WTC11 (cell line): ENCODE data around the gene RITA1. TPM values are rescaled to one million over a fixed set of nuclear protein-coding genes. Genes with fewer than 3 reads are reported as not detected.

Experiments
- ATAC-seq: fragments of 200-7000 bp; cut with Tn5 transposase; 2 replicates; pipeline ENCODE4 v1.10.0; 2021; ENCODE audit warnings: mild to moderate bottlenecking, moderate library complexity
- CTCF ChIA-PET: fragments of 300-600 bp; sonication (Branson Sonifier 250); formaldehyde crosslinking; loops from one replicate; lab custom pipeline; 2021; ENCODE audit warnings: antibody characterized with exemption; lab: Charles Lee
- POLR2A ChIA-PET: fragments of 350-600 bp; sonication (Branson Sonifier 250); formaldehyde crosslinking; loops from one replicate; lab custom pipeline; 2021; ENCODE audit warnings: antibody characterized with exemption; lab: Charles Lee
- DNase-seq: peaks from one replicate; pipeline ENCODE4 v3.0.0; 2021; ENCODE audit warnings: low spot score
- H3K27ac Mint-ChIP-seq: 2 replicates; pipeline ENCODE4 v1.8.0; 2021; ENCODE audit warnings: mixed read lengths
- H3K27me3 Mint-ChIP-seq: 2 replicates; pipeline ENCODE4 v1.8.0; 2021; ENCODE audit warnings: low read depth, mild to moderate bottlenecking, moderate library complexity, mixed read lengths
- H3K36me3 Mint-ChIP-seq: 2 replicates; pipeline ENCODE4 v1.8.0; 2021; ENCODE audit warnings: mixed read lengths
- H3K4me1 Mint-ChIP-seq: 2 replicates; pipeline ENCODE4 v1.8.0; 2022; ENCODE audit warnings: mixed read lengths
- H3K4me3 Mint-ChIP-seq: 2 replicates; pipeline ENCODE4 v1.8.0; 2021; ENCODE audit warnings: mild to moderate bottlenecking, moderate library complexity, mixed read lengths
- H3K9me3 Mint-ChIP-seq: 2 replicates; pipeline ENCODE4 v1.8.0; 2021; ENCODE audit warnings: mixed read lengths
- ATF1 ChIP-seq: sonication (generic); formaldehyde crosslinking; IDR thresholded peaks from 2 replicates; pipeline ENCODE4 v1.8.1; 2023; ENCODE audit warnings: mild to moderate bottlenecking, moderate library complexity, missing genetic modification reagents
- CBFB ChIP-seq: sonication (generic); formaldehyde crosslinking; IDR thresholded peaks from 2 replicates; pipeline ENCODE4 v1.8.1; 2022; ENCODE audit warnings: mild to moderate bottlenecking, low read depth, missing genetic modification reagents
- CREM ChIP-seq: sonication (generic); formaldehyde crosslinking; IDR thresholded peaks from 2 replicates; pipeline ENCODE4 v1.8.1; 2022; ENCODE audit warnings: mild to moderate bottlenecking, missing genetic modification reagents, moderate library complexity
- ETV6 ChIP-seq: sonication (generic); formaldehyde crosslinking; IDR thresholded peaks from 2 replicates; pipeline ENCODE4 v1.8.1; 2022; ENCODE audit warnings: mild to moderate bottlenecking, missing genetic modification reagents
- JUN ChIP-seq: sonication (generic); formaldehyde crosslinking; IDR thresholded peaks from 2 replicates; pipeline ENCODE4 v1.8.0; 2023; ENCODE audit warnings: mild to moderate bottlenecking, missing genetic modification reagents
- KAT7 ChIP-seq: sonication (generic); formaldehyde crosslinking; IDR thresholded peaks from 2 replicates; pipeline ENCODE4 v1.8.1; 2023; ENCODE audit warnings: missing genetic modification reagents, mild to moderate bottlenecking, borderline replicate concordance
- NFE2L1 ChIP-seq: sonication (generic); formaldehyde crosslinking; IDR thresholded peaks from 2 replicates; pipeline ENCODE4 v1.8.1; 2023; ENCODE audit warnings: missing genetic modification reagents
- NR2C2 ChIP-seq: sonication (generic); formaldehyde crosslinking; IDR thresholded peaks from 2 replicates; pipeline ENCODE4 v1.8.0; 2022; ENCODE audit warnings: mild to moderate bottlenecking, missing genetic modification reagents
- PRRX2 ChIP-seq: fragments of 250-450 bp; sonication (Bioruptor Pico); IDR thresholded peaks from 2 replicates; pipeline ENCODE4 v1.8.0; 2021; ENCODE audit warnings: mild to moderate bottlenecking
- SOX15 ChIP-seq: fragments of 250-450 bp; sonication (Bioruptor Pico); IDR thresholded peaks from 2 replicates; pipeline ENCODE4 v1.9.0; 2021; ENCODE audit warnings: mild to moderate bottlenecking
- TEAD4 ChIP-seq: sonication (generic); formaldehyde crosslinking; IDR thresholded peaks from 2 replicates; pipeline ENCODE4 v1.8.0; 2022; ENCODE audit warnings: mild to moderate bottlenecking, missing genetic modification reagents
- ZNF396 ChIP-seq: fragments of 250-450 bp; sonication (Bioruptor Pico); IDR thresholded peaks from 2 replicates; pipeline ENCODE4 v1.8.0; 2021; ENCODE audit warnings: mild to moderate bottlenecking, moderate library complexity, borderline replicate concordance
- total RNA-seq: library from RNA; stranded (reverse); gene quantifications from 3 replicates; pipeline ENCODE4 v1.2.3, GENCODE V29; 2021
- TF ChIP-seq, protein P1 (sequence below): sonication (generic); formaldehyde crosslinking; IDR thresholded peaks from 2 replicates; pipeline ENCODE4 v1.8.0; 2022; ENCODE audit warnings: mild to moderate bottlenecking, missing genetic modification reagents
- TF ChIP-seq, protein P2 (sequence below): sonication (generic); formaldehyde crosslinking; IDR thresholded peaks from 2 replicates; pipeline ENCODE4 v1.8.0; 2022; ENCODE audit warnings: mild to moderate bottlenecking, missing genetic modification reagents
- TF ChIP-seq, protein P3 (sequence below): sonication (generic); formaldehyde crosslinking; IDR thresholded peaks from 2 replicates; pipeline ENCODE4 v1.8.1; 2023; ENCODE audit warnings: mild to moderate bottlenecking, missing genetic modification reagents, borderline replicate concordance
- TF ChIP-seq, protein P4 (sequence below): fragments of 250-450 bp; sonication (Bioruptor Pico); IDR thresholded peaks from 2 replicates; pipeline ENCODE4 v1.9.0; 2021; ENCODE audit warnings: mild to moderate bottlenecking, borderline replicate concordance
- TF ChIP-seq, protein P5 (sequence below): sonication (generic); formaldehyde crosslinking; IDR thresholded peaks from 2 replicates; pipeline ENCODE4 v1.8.1; 2022; ENCODE audit warnings: low read depth, missing genetic modification reagents, borderline replicate concordance
- TF ChIP-seq, protein P6 (sequence below): sonication (generic); formaldehyde crosslinking; IDR thresholded peaks from 2 replicates; pipeline ENCODE4 v1.8.1; 2023; ENCODE audit warnings: mild to moderate bottlenecking, missing genetic modification reagents
- TF ChIP-seq, protein P7 (sequence below): sonication (generic); formaldehyde crosslinking; IDR thresholded peaks from 2 replicates; pipeline ENCODE4 v1.8.0; 2022; ENCODE audit warnings: mild to moderate bottlenecking, missing genetic modification reagents

Gene RITA1
- total RNA-seq, 1 experiment from 2014 or later: 29.3 TPM

DNA sequence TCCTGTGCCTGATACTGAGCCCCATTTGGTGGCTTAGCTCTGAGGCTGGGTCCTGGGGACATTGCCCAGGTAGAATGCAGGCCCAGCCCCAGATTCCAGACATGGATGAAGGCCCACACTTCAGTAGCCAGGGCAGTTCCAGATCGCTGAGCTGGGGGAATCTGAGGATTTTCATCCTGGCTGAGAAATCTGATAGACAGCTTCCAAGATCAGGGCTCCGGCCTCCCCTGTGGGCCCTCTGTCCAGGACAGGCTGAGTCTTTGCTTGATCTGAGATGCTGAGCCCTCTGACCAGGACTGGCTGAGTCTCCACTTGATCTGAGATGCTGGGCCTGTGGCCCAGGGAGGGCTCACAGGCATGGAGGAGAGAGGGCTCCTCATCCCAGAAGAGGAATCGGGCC lies 46.7 kb upstream of the RITA1 start:
- Mint-ChIP-seq H3K27ac (no peak overlapping the region), H3K4me1 (peaks cover 15% of the 10 kb centered on the region)
- DNase-seq: no peak
- no peak for TF ChIP-seq ATF1 (CRISPR knock-in tag)
- no peak for TF ChIP-seq KAT7
- no peak for TF ChIP-seq JUN (CRISPR knock-in tag)
- no peak for TF ChIP-seq NR2C2
- TF ChIP-seq, protein P1, sequence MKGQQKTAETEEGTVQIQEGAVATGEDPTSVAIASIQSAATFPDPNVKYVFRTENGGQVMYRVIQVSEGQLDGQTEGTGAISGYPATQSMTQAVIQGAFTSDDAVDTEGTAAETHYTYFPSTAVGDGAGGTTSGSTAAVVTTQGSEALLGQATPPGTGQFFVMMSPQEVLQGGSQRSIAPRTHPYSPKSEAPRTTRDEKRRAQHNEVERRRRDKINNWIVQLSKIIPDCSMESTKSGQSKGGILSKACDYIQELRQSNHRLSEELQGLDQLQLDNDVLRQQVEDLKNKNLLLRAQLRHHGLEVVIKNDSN (CRISPR knock-in tag): no peak
- no peak for TF ChIP-seq CBFB
- no peak for TF ChIP-seq ZNF396
- TF ChIP-seq SOX15: no peak
- TF ChIP-seq, protein P2, sequence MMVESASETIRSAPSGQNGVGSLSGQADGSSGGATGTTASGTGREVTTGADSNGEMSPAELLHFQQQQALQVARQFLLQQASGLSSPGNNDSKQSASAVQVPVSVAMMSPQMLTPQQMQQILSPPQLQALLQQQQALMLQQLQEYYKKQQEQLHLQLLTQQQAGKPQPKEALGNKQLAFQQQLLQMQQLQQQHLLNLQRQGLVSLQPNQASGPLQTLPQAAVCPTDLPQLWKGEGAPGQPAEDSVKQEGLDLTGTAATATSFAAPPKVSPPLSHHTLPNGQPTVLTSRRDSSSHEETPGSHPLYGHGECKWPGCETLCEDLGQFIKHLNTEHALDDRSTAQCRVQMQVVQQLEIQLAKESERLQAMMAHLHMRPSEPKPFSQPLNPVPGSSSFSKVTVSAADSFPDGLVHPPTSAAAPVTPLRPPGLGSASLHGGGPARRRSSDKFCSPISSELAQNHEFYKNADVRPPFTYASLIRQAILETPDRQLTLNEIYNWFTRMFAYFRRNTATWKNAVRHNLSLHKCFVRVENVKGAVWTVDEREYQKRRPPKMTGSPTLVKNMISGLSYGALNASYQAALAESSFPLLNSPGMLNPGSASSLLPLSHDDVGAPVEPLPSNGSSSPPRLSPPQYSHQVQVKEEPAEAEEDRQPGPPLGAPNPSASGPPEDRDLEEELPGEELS (CRISPR knock-in tag): no peak
- TF ChIP-seq, all 79 proteins: peak for 0
- POLR2A ChIA-PET: interaction anchor here (1.3 kb wide), 1 partner anchor 14 kb away, joined by 3 read pairs; no protein-coding TSS in a partner anchor
- peaks cover 26% of the 10 kb centered on the region for H3K27me3 Mint-ChIP-seq
- no peak overlapping the region for H3K4me3 Mint-ChIP-seq
- no peaks in the 10 kb centered on the region for H3K9me3 Mint-ChIP-seq
- no peaks in the 10 kb centered on the region for H3K36me3 Mint-ChIP-seq
- no peak for ATAC-seq
- CTCF ChIA-PET: interaction anchor here (0.6 to 1.6 kb wide), 5 partner anchors 10 to 323 kb away, joined by 3 to 5 read pairs (median 3); partner anchors contain the start of gene CFAP73

DNA sequence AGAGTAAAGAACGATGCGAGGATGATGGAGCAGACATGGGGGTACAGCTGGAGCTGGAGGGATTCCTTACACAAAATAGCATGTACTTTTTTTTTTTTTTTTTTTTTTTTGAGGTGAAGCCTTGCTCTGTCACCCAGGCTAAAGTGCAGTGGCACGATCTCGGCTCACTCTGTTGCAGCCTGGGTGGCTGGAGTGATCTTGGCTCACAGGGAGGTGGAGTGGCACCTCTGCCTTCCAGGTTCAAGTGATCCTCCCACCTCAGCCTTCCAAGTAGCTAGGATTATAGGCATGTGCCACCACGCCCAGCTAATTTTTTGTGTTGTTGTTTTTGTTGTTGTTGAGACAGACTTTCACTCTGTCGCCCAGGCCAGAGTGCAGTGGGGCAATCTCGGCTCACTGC lies 44.8 kb upstream of the RITA1 start:
- DNase-seq (no peak), ATAC-seq (no peak)
- no peaks in the 10 kb centered on the region for H3K9me3 Mint-ChIP-seq
- H3K36me3 Mint-ChIP-seq: no peaks in the 10 kb centered on the region
- no peak overlapping the region; the same call in 1 of the 2 replicates for H3K27ac Mint-ChIP-seq
- H3K27me3 Mint-ChIP-seq: peaks cover 10% of the 10 kb centered on the region
- ChIA-PET CTCF (interaction anchor here (0.6 to 1.3 kb wide), 2 partner anchors 9 to 12 kb away, joined by 4 to 7 read pairs; partner anchors contain the start of gene CFAP73), POLR2A (interaction anchor here (0.6 kb wide), 1 partner anchor 158 kb away, joined by 4 read pairs; no protein-coding TSS in a partner anchor)
- peaks cover 16% of the 10 kb centered on the region for H3K4me1 Mint-ChIP-seq
- H3K4me3 Mint-ChIP-seq: no peak overlapping the region
- TF ChIP-seq CREM (CRISPR knock-in tag): no peak
- TF ChIP-seq, protein P1 (CRISPR knock-in tag): no peak
- TF ChIP-seq, protein P3, sequence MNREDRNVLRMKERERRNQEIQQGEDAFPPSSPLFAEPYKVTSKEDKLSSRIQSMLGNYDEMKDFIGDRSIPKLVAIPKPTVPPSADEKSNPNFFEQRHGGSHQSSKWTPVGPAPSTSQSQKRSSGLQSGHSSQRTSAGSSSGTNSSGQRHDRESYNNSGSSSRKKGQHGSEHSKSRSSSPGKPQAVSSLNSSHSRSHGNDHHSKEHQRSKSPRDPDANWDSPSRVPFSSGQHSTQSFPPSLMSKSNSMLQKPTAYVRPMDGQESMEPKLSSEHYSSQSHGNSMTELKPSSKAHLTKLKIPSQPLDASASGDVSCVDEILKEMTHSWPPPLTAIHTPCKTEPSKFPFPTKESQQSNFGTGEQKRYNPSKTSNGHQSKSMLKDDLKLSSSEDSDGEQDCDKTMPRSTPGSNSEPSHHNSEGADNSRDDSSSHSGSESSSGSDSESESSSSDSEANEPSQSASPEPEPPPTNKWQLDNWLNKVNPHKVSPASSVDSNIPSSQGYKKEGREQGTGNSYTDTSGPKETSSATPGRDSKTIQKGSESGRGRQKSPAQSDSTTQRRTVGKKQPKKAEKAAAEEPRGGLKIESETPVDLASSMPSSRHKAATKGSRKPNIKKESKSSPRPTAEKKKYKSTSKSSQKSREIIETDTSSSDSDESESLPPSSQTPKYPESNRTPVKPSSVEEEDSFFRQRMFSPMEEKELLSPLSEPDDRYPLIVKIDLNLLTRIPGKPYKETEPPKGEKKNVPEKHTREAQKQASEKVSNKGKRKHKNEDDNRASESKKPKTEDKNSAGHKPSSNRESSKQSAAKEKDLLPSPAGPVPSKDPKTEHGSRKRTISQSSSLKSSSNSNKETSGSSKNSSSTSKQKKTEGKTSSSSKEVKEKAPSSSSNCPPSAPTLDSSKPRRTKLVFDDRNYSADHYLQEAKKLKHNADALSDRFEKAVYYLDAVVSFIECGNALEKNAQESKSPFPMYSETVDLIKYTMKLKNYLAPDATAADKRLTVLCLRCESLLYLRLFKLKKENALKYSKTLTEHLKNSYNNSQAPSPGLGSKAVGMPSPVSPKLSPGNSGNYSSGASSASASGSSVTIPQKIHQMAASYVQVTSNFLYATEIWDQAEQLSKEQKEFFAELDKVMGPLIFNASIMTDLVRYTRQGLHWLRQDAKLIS (CRISPR knock-in tag): no peak
- TF ChIP-seq TEAD4 (CRISPR knock-in tag): no peak
- no peak for TF ChIP-seq ETV6 (CRISPR knock-in tag)
- TF ChIP-seq, protein P4, sequence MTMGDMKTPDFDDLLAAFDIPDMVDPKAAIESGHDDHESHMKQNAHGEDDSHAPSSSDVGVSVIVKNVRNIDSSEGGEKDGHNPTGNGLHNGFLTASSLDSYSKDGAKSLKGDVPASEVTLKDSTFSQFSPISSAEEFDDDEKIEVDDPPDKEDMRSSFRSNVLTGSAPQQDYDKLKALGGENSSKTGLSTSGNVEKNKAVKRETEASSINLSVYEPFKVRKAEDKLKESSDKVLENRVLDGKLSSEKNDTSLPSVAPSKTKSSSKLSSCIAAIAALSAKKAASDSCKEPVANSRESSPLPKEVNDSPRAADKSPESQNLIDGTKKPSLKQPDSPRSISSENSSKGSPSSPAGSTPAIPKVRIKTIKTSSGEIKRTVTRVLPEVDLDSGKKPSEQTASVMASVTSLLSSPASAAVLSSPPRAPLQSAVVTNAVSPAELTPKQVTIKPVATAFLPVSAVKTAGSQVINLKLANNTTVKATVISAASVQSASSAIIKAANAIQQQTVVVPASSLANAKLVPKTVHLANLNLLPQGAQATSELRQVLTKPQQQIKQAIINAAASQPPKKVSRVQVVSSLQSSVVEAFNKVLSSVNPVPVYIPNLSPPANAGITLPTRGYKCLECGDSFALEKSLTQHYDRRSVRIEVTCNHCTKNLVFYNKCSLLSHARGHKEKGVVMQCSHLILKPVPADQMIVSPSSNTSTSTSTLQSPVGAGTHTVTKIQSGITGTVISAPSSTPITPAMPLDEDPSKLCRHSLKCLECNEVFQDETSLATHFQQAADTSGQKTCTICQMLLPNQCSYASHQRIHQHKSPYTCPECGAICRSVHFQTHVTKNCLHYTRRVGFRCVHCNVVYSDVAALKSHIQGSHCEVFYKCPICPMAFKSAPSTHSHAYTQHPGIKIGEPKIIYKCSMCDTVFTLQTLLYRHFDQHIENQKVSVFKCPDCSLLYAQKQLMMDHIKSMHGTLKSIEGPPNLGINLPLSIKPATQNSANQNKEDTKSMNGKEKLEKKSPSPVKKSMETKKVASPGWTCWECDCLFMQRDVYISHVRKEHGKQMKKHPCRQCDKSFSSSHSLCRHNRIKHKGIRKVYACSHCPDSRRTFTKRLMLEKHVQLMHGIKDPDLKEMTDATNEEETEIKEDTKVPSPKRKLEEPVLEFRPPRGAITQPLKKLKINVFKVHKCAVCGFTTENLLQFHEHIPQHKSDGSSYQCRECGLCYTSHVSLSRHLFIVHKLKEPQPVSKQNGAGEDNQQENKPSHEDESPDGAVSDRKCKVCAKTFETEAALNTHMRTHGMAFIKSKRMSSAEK (CRISPR knock-in tag): no peak
- no peak for TF ChIP-seq PRRX2
- TF ChIP-seq NFE2L1 (CRISPR knock-in tag): no peak
- TF ChIP-seq, protein P5, sequence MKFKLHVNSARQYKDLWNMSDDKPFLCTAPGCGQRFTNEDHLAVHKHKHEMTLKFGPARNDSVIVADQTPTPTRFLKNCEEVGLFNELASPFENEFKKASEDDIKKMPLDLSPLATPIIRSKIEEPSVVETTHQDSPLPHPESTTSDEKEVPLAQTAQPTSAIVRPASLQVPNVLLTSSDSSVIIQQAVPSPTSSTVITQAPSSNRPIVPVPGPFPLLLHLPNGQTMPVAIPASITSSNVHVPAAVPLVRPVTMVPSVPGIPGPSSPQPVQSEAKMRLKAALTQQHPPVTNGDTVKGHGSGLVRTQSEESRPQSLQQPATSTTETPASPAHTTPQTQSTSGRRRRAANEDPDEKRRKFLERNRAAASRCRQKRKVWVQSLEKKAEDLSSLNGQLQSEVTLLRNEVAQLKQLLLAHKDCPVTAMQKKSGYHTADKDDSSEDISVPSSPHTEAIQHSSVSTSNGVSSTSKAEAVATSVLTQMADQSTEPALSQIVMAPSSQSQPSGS (CRISPR knock-in tag): no peak
- TF ChIP-seq, protein P6, sequence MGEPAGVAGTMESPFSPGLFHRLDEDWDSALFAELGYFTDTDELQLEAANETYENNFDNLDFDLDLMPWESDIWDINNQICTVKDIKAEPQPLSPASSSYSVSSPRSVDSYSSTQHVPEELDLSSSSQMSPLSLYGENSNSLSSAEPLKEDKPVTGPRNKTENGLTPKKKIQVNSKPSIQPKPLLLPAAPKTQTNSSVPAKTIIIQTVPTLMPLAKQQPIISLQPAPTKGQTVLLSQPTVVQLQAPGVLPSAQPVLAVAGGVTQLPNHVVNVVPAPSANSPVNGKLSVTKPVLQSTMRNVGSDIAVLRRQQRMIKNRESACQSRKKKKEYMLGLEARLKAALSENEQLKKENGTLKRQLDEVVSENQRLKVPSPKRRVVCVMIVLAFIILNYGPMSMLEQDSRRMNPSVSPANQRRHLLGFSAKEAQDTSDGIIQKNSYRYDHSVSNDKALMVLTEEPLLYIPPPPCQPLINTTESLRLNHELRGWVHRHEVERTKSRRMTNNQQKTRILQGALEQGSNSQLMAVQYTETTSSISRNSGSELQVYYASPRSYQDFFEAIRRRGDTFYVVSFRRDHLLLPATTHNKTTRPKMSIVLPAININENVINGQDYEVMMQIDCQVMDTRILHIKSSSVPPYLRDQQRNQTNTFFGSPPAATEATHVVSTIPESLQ: no peak
- TF ChIP-seq, protein P7, sequence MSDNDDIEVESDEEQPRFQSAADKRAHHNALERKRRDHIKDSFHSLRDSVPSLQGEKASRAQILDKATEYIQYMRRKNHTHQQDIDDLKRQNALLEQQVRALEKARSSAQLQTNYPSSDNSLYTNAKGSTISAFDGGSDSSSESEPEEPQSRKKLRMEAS (CRISPR knock-in tag): no peak
